Globus pallidus (tissue), 1 donor: Measurements from ENCODE around the gene FNBP1.

ENCODE experiments used
- DNase-seq: peaks from one replicate; pipeline ENCODE4 v3.0.0-alpha.2; 2015; ENCODE audit warnings: low spot score

Gene FNBP1

GRCh38 chr9:129889941-129890717, 152.9 kb downstream of the FNBP1 start:
- DNase-seq, result no peak

- no peak for DNase-seq
These were observed 153.7 kb downstream of the FNBP1 start for GRCh38 chr9:129889122-129889940.

- DNase-seq, result no peak
These were observed 154.5 kb downstream of the FNBP1 start for GRCh38 chr9:129888293-129889121.

GRCh38 chr9:129887334-129888292, 155.4 kb downstream of the FNBP1 start:
- DNase-seq, result peak; percentile 27

- peak; percentile 74 for DNase-seq
These were observed 156.5 kb downstream of the FNBP1 start for GRCh38 chr9:129886226-129887174.

- peak; percentile 85 for DNase-seq
These were observed 157.3 kb downstream of the FNBP1 start for GRCh38 chr9:129885670-129886106.

- peak; percentile 37 for DNase-seq
These were observed 157.8 kb downstream of the FNBP1 start for GRCh38 chr9:129885018-129885669.

GRCh38 chr9:129884220-129885017, 158.6 kb downstream of the FNBP1 start:
- peak; percentile 82 for DNase-seq

GRCh38 chr9:129881547-129882324, 161.3 kb downstream of the FNBP1 start:
- DNase-seq, result no peak

- DNase-seq, result no peak
These were observed 162.1 kb downstream of the FNBP1 start for GRCh38 chr9:129880654-129881546.

GRCh38 chr9:129879991-129880653, 162.9 kb downstream of the FNBP1 start:
- DNase-seq, result no peak

- no peak for DNase-seq
These were observed 163.8 kb downstream of the FNBP1 start for GRCh38 chr9:129879103-129879699.

GRCh38 chr9:129878291-129878690, 164.7 kb downstream of the FNBP1 start:
- no peak for DNase-seq

- no peak for DNase-seq
These were observed 166.2 kb downstream of the FNBP1 start for GRCh38 chr9:129876815-129877214.

GRCh38 chr9:129875687-129876395, 167.1 kb downstream of the FNBP1 start:
- DNase-seq, result no peak
